Tibial artery (tissue), 4 donors: Measurements from ENCODE around the gene EPB42.
"Not testable (repeated sequence)": the region's sequence is repeated elsewhere in the genome, so short reads cannot be mapped to it uniquely, and the experiment has no call there.

ENCODE experiments used
- DNase-seq, 2 donors: peaks; one replicate each; pipeline ENCODE4 v3.0.0-alpha.2; 2019
- H3K27ac ChIP-seq, 2 donors: fragments of 200-600 bp; sonication (generic) in 1 of 2; 1 replicate in 1 of 2; 2 replicates in 1 of 2; pipeline ENCODE4 v1.5.1; 2018 to 2019; ENCODE audit warnings: mild to moderate bottlenecking in 1 of 2
- H3K27me3 ChIP-seq, 2 donors: fragments of 200-600 bp; sonication (generic) in 1 of 2; one replicate each; pipeline versions ENCODE4 v1.5.1 to v1.6.0; 2016 to 2019
- H3K36me3 ChIP-seq, 3 donors: fragments of 200-600 bp; sonication (generic) in 2 of 3; one replicate each; pipeline ENCODE4 v1.5.1; 2016 to 2019; ENCODE audit warnings: mild to moderate bottlenecking in 2 of 3
- H3K4me1 ChIP-seq, 4 donors: fragments of 200-600 bp; sonication (generic) in 2 of 4; 1 replicate in 3 of 4; 2 replicates in 1 of 4; pipeline ENCODE4 v1.5.1; 2016 to 2019
- H3K4me3 ChIP-seq, 2 donors: fragments of 200-600 bp; sonication (generic) in 1 of 2; 1 replicate in 1 of 2; 2 replicates in 1 of 2; pipeline ENCODE4 v1.5.1; 2018 to 2019; ENCODE audit warnings: mild to moderate bottlenecking in 2 of 2
- H3K9me3 ChIP-seq, 3 donors: fragments of 200-600 bp; sonication (generic) in 1 of 3; one replicate each; pipeline ENCODE4 v1.5.1; 2016 to 2019
- intact Hi-C: fragments of 100-400 bp; cut with DNase I; formaldehyde crosslinking; loops from one replicate; pipeline ENCODE4 v1.15.0; 2023; ENCODE audit warnings: low total_unique reads
- TF ChIP-seq, protein P1 (sequence below), 2 experiments: fragments of 200-600 bp in 1 of 2; fragments of 450-650 bp in 1 of 2; IDR thresholded peaks; one replicate each; pipeline ENCODE4 v1.5.1; 2017 to 2019; ENCODE audit warnings: antibody characterized with exemption in 2 of 2, mild to moderate bottlenecking in 1 of 2, moderate library complexity in 1 of 2

The EPB42 gene

DNA sequence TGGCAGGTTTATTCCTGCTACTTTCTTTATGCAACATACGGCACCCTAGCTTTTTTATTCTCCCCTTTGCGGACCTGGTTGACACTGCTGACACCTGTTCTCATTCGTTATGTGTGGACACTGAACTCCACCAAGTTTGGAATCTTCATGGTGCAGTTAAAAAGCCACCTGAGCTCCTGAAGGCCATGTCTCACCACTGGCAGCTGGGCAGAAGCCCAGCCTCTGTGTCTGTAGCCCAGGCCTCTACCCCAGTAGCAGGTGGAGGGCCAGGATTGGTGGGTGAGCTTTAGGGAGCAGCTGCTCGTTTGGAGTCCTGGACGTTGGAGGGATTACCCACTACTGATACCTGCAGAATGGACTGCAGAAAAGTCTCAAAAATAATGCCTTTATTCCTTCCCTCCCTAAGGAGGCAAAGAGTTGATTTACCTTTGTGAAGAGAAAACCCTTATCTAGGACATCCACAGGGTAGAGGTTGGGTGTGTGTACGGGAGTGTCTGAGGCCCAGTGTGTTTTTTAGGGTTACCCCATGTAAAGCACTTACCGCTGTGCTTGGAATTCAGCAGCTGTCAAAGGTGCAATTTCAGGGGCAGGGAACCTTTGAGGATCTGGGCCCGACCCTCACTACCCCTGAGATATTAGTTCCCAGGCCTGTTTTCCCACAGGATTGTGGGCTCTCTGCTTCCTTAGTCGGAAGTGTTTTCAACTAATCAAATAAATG lies 36.3 kb downstream of the EPB42 start:
- Histone ChIP-seq H3K9me3 (no peaks in the 10 kb centered on the region), H3K27me3 (no peaks in the 10 kb centered on the region), H3K4me3 (peak overlapping the region; percentile 85 to 97), H3K36me3 (peaks cover 5 to 38% (median 16%) of the 10 kb centered on the region in 3 donors), H3K4me1 (peaks cover 0 to 32% (median 20%) of the 10 kb centered on the region in 4 donors), H3K27ac (peak overlapping the region; percentile 94 to 97)
- no peak for DNase-seq
- TF ChIP-seq, protein P1, sequence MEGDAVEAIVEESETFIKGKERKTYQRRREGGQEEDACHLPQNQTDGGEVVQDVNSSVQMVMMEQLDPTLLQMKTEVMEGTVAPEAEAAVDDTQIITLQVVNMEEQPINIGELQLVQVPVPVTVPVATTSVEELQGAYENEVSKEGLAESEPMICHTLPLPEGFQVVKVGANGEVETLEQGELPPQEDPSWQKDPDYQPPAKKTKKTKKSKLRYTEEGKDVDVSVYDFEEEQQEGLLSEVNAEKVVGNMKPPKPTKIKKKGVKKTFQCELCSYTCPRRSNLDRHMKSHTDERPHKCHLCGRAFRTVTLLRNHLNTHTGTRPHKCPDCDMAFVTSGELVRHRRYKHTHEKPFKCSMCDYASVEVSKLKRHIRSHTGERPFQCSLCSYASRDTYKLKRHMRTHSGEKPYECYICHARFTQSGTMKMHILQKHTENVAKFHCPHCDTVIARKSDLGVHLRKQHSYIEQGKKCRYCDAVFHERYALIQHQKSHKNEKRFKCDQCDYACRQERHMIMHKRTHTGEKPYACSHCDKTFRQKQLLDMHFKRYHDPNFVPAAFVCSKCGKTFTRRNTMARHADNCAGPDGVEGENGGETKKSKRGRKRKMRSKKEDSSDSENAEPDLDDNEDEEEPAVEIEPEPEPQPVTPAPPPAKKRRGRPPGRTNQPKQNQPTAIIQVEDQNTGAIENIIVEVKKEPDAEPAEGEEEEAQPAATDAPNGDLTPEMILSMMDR (IDR thresholded peaks at IDR 0.05), result no peak
- intact Hi-C loops, result no loop called here

DNA sequence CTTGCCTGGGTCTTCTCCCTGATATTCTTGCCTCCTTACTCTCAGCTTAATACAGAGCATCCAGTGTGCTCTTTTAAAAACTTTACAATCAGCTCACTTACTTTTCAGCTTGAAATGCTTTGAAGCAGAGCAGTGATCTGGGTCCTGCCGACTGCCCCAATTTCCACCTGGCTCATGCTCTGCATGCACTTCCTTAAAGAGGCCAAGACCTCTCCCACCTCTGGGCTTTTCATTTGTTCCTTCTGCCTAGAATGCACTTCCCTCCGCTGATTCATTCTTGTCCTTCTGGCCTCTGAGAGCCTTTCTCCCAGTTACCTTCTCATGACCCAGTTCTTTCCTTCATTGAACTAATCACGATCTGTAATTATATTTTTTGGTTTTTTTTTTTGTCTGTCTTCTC lies 37.5 kb downstream of the EPB42 start:
- Histone ChIP-seq H3K4me3 (no peak overlapping the region), H3K27ac (no peak overlapping the region), H3K9me3 (no peaks in the 10 kb centered on the region), H3K27me3 (no peaks in the 10 kb centered on the region), H3K36me3 (peaks cover 0 to 38% (median 6%) of the 10 kb centered on the region in 3 donors), H3K4me1 (peaks cover 0 to 28% (median 17%) of the 10 kb centered on the region in 4 donors)
- TF ChIP-seq, protein P1 (IDR thresholded peaks at IDR 0.05), result no peak
- DNase-seq, result no peak
- intact Hi-C loops, result no loop called here

DNA sequence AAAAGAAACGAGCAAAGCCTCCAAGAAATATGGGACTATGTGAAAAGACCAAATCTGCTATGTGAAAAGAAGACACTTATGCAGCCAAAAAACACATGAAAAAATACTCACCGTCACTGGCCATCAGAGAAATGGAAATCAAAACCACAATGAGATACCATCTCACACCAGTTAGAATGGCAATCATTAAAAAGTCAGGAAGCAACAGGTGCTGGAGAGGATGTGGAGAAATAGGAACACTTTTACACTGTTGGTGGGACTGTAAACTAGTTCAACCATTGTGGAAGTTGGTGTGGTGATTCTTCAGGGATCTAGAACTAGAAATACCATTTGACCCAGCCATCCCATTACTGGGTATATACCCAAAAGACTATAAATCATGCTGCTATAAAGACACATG lies 43.7 kb downstream of the EPB42 start:
- intact Hi-C loops, H3K9me3 ChIP-seq, DNase-seq, H3K4me1 ChIP-seq, H3K27ac ChIP-seq, H3K27me3 ChIP-seq, H3K4me3 ChIP-seq: not testable (repeated sequence)
- H3K36me3 ChIP-seq, result peaks cover 36 to 48% (median 42%) of the 10 kb centered on the region in 3 donors

DNA sequence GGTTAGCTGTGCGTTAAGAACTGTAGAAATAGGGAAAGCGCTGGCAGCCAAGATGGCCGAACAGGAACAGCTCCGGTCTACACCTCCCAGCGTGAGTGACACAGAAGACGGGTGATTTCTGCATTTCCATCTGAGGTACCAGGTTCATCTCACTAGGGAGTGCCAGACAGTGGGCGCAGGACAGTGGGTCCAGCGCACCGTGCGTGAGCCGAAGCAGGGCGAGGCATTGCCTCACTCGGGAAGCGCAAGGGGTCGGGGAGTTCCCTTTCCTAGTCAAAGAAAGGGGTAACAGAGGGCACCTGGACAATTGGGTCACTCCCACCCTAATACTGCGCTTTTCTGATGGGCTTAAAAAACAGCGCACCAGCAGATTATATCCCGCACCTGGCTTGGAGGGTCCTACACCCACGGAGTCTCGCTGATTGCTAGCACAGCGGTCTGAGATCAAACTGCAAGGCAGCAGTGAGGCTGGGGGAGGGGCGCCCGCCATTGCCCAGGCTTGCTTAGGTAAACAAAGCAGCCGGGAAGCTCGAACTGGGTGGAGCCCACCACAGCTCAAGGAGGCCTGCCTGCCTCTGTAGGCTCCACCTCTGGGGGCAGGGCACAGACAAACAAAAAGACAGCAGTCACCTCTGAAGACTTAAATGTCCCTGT lies 45.0 kb downstream of the EPB42 start:
- not testable (repeated sequence) for H3K4me3 ChIP-seq
- peaks cover 47 to 51% (median 50%) of the 10 kb centered on the region in 3 donors for H3K36me3 ChIP-seq

DNA sequence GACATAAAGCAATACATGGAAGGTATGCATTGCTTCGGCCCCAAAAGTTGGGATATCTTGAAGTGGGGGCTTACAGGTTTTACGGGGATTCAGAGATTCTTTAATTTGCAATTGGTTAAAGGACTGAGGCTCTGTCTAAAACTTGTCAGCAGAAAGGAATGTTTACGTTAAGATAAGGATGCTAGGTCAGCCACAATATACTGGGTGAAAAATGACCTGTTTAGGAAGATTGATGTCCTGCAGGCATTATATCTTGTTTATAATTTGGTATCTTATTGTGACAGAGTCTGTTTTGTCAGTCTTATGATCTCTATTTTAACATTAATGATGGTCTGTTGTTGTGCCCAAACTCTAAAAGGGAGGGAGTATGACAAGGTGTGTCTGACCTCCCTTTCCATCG lies 50.9 kb downstream of the EPB42 start:
- TF ChIP-seq, protein P1 (IDR thresholded peaks at IDR 0.05), result no peak
- peaks cover 39 to 56% (median 49%) of the 10 kb centered on the region in 3 donors for H3K36me3 ChIP-seq
- intact Hi-C loops, result no loop called here

More for the DNA sequence above, 45.0 kb downstream of the EPB42 start:
- H3K27me3 ChIP-seq, H3K27ac ChIP-seq, intact Hi-C loops, DNase-seq, H3K4me1 ChIP-seq, H3K9me3 ChIP-seq: not testable (repeated sequence)

DNA sequence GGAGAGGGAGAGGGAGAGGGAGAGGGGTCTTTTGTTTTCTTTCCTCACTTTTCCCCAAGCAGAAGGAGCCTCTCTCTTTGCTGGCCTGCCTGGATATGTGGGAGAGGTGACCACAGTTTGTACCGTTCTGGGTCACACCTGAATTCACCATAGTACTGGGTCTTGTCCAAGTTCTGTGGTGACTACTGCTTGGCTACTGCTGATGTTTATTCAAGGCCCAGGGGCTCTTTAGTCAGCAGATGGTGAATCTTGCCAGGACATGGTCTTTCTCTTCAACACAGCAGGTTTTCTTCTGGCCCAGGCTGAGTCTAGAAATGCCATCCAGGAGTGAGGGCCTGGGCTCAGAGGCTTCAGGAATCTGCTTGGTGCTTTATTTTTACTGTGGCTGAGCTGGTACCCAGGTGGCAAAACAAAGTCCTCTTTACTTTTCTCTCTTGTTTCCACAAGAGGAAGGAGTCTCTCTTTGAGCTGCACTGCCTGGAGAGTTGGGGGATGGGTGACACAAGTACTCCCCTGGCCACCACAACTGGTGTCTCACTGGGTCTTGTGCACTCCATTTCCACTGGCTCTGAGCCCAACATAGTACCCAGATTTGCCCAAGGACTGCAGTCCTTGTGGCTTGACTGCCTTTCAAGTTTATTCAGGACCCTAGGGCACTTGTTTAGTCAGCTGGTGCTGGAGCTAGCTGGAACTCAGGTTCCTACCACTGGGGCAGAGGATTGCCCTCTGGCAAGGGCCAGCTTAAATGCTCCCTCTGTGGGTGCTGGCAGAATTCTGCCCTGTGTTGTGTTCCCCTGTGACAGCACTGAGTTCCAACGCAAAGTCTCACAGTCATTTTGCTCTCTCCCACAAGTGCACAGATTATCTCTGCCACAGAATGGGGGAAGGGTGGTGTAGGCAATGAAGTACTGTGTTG lies 52.4 kb downstream of the EPB42 start:
- Histone ChIP-seq H3K9me3 (no peaks in the 10 kb centered on the region), H3K27ac (no peak overlapping the region), H3K36me3 (peaks cover 43 to 48% (median 45%) of the 10 kb centered on the region in 3 donors), H3K27me3 (no peaks in the 10 kb centered on the region), H3K4me3 (no peak overlapping the region), H3K4me1 (peaks cover 0 to 7% (median 0%) of the 10 kb centered on the region in 4 donors)
- TF ChIP-seq, protein P1 (IDR thresholded peaks at IDR 0.05), result no peak
- DNase-seq, result no peak
- intact Hi-C loops, result no loop called here

More for the DNA sequence above, 50.9 kb downstream of the EPB42 start:
- no peaks in the 10 kb centered on the region for H3K9me3 ChIP-seq
- no peak overlapping the region for H3K4me3 ChIP-seq
- no peaks in the 10 kb centered on the region for H3K27me3 ChIP-seq
- no peak overlapping the region for H3K27ac ChIP-seq
- peaks cover 0 to 7% (median 0%) of the 10 kb centered on the region in 4 donors for H3K4me1 ChIP-seq
- no peak for DNase-seq

DNA sequence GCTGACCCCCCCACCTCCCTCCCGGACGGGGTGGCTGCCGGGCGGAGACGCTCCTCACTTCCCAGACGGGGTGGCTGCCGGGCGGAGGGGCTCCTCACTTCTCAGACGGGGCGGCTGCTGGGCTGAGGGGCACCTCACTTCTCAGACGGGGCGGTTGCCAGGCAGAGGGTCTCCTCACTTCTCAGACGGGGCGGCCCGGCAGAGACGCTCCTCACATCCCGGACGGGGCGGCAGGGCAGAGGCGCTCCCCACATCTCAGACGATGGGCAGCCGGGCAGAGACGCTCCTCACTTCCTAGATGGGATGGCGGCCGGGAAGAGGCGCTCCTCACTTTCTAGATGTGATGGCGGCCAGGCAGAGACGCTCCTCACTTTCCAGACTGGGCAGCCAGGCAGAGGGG lies 53.6 kb downstream of the EPB42 start:
- H3K9me3 ChIP-seq, H3K4me1 ChIP-seq, DNase-seq, H3K4me3 ChIP-seq, H3K27ac ChIP-seq, H3K27me3 ChIP-seq, intact Hi-C loops: not testable (repeated sequence)
- peaks cover 32 to 55% (median 36%) of the 10 kb centered on the region in 3 donors for H3K36me3 ChIP-seq
